HG02763 (cell line): ENCODE measurements around the gene CBLB.

Experiments used
- ATAC-seq: cut with Tn5 transposase; IDR thresholded peaks from one replicate; pipeline ENCODE4 v1.9.1; 2021; ENCODE audit warnings: mild to moderate bottlenecking, moderate library complexity; ENCODE audit not compliant: unreplicated experiment

CBLB gene

DNA sequence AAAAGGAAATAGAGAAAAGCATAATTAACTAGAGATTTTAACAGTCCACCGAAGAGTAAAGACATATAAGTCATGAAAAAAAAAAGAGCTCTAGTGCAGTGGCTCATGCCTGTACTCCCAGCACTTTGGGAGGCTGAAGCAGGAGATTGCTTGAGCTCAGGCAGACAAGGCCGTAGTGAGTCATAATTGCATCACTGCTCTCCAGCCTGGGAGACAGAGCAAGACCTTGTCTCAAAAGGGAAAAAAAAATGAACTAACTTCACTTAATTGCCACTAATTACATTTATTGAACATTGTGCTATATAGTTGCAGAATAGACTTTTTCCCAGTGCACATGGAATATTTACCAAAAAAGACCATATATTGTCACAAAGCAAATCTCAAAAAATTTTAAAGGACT, 221.8 kb downstream of the CBLB start:
- ATAC-seq: no peak

DNA sequence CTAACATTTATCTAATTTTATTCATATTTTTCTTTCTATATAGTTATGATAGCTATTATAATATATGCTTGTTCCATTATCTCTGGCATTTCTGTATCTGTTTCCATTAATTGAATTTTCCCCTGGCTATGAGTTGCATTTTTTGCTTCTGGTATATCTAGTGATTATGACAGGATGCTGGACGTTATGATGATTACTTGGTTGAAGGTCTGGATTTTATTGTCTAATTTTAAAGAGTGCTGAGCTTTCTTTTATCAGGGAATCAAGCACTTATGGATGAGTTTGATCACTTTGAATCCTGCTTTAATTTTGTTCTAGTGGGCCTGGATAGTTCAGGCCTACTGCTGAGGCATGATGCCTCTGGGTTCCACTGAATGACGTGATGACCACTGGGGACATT, 229.7 kb downstream of the CBLB start:
- no peak for ATAC-seq

DNA sequence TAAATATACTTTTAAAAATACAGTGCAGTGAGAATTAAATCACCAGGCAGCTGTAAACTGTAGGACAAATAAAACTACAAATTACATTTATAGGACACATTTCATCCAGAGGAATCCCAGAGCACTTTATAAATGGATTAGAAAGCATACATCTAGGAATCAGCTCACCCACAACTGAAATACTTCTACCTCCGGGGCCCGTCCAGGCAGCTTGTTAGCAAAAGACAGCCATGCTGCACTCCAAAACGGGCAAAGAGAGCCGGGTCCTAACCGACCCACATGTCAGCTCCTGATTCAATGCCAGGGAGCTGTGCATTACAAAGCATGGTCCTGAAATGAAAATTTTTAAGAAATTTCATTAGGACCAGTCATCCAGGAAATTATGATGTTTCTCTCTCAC, 234.1 kb downstream of the CBLB start:
- no peak for ATAC-seq

DNA sequence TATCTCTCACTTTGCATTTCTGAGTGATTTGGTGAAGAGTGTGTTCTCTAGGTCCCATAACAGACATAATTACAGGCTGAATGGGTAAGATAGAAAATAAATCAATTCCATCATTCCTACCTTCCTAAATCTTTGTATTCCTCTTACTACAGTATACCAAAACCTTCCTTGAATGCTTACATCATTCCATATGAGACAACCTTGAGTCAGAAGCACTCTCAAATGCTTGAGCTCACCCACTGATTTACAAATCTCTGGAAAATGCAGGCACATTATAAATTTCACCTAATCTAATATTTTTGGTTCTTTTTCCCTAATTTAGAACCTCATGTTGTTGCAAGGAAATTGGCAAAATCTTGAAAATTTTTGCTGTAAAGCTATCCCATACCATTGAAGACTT, 239.1 kb downstream of the CBLB start:
- no peak for ATAC-seq

DNA sequence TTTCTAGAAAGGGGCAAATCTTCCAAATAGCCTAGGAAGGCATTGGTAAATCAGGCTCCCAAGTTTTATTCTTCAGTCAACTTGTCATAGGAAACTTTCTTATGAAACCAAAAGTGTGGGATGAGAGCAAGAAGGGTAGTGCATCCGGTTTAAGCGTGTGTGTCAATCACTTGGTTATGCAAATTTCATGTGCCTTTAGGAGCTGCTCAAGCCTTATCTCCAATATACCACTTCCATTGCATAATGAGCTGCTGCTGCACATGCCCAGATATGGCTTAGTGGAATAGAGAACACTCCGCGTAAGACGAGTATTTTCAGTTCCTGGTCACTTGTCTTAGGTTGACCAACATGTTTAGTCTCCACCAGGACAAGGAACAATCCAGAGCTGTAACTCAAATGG, 242.1 kb downstream of the CBLB start:
- no peak for ATAC-seq

DNA sequence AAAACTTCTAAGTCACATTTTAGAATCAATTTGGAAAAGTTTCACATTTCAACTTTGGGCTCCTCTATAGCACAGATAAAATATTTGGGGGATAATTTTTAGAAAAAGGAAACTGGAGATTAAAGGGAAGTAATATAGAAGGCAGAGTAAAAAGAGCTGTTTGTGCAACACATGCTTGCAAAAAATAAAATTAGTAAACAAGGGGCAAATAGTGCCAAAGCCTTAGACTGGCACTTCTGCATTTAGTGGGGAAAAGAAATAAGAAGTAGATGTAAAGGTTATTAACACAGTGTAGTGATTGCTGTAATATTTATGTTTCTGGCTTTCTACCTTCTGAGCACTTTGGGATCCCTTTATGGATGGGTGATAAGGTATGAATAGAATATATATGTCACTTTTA, 246.6 kb downstream of the CBLB start:
- ATAC-seq: no peak

DNA sequence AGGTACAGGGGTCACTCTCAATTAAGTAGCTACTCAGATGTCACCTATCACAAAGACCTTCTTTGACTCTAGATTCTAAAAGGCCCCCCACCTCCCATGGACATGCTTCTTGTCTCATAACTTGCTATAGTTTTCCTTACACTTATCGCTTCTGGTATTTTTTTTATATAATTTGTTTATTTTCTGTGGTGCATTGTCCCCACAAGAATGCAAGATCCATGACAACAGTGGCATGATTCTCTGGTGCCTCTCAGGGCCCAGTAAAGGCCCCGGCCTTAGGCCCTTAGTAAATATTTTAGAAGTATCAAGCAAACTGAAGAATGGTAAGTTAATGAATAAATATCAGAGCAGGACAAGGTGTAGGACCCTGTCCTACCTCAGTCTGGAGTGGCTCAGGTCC, 248.6 kb downstream of the CBLB start:
- ATAC-seq: no peak

DNA sequence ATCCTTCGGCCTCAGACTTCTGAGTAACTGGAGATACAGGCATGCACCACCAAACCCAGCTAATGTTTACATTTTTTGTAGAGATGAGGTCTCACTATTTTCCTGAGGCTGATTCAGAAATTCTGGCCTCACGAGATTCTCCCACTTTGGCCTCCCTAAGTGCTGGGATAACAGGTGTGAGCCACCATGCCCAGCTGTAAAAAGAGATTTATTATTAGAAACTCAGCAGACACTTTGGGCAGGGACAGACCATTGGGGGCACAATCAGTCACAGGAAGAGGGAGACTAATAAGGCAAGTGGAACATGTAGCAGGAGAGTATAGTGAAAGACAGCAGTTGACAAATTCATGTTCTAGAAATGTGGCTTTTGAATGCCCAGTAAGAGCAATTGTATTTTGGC, 249.2 kb downstream of the CBLB start:
- no peak for ATAC-seq

DNA sequence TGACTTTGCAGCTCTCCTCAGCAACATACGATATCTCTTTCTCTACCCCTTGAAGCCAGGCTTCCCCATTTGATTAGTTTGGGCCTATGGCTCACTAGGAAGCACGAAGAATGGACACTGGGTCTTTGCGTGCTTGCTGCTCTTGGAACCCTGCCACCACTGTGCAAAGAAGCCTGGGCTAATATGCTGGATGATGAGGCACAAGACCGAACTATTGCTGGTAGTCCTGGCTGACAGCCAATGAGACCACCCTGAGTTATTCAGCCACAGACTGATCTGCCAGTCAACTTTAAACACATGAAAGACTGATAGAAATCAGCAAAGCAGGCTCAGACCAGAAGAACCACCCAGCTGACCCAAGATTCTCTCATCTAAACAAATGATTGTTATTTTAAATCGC, 250.3 kb downstream of the CBLB start:
- ATAC-seq: no peak

DNA sequence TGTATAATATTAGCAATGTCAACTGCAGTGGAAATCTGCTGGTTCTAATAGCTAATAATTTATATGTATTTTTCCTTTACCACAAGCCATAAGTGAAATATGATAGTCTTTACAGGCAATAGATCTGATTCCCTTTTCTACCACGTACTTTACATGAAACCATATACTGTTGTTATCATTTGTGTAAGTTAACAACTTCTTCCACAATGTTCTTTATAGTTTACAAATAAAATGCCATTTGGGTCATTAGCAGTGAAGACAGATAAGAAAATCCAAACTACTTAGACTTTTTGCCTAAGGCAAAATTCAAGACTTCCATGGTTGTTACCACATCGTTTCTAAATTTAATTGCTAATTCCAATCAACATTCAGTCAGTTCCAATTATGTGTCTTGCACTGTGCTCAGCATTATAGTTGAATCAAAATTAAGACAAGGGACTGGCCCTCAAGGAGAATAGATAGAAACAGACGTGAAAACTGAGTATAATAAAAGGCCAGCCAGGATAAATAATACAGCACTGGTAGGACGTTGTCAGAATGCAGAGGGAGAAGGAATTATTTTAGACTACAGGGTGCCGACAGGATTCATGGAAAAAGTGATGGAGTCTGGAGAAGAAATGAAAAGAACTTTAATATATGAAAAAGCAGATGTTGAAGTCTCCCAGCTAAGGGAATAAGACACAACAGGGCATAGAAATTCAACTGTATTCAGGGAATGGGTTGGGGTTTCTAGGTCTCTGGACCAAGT, 252.3 kb downstream of the CBLB start:
- no peak for ATAC-seq

DNA sequence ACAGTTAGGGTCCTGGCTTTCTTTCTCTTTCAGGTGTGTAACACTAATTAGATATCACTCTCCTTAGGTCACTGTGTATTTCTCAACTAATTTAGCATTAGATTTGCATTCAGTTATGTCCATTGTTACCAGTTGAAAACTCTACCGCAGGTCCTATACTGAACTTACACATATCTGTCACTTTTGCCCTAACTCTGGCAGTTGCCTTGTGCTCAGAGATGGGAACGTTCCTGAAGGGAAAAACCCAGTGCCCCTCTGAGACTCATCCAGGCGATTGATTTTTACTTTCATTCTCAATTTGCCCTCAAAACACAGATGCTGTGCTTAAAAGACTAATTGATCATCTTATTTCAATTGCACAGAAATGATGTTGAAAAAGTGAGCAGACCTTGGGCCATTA, 253.0 kb downstream of the CBLB start:
- ATAC-seq: no peak

DNA sequence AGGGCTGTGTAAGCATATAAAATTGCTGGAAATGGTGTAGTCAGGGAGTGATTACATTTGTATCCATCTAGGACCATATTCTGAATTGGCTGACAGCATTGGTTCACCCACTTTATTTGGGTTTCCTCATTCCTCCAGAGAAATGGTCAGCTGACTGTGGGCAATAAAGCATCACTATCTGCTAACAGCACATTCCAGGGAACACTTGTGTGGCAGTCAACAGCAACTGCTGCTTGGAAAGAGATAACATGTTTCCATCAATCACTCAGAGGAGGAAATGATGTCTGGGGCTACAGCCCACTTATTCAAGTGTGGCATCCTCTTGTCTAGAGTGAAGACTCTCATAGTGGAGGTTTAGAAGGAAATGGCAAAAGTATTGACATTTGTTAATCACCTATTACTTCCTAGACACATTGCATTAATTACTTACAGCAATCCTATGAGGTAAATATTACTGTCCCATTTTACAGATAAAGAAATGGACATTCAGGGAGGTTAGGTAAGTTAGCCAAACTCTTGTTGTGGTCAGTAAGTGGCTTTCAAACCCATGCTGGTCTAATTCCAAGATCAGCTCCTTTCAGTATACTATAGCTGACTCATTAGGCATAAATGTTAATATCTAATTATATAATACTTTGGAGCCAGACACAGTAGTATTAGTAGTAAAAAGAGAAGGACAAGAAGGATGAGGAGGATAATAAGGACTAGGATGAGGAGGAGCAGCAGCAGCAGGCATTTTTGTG, 254.4 kb downstream of the CBLB start:
- no peak for ATAC-seq

DNA sequence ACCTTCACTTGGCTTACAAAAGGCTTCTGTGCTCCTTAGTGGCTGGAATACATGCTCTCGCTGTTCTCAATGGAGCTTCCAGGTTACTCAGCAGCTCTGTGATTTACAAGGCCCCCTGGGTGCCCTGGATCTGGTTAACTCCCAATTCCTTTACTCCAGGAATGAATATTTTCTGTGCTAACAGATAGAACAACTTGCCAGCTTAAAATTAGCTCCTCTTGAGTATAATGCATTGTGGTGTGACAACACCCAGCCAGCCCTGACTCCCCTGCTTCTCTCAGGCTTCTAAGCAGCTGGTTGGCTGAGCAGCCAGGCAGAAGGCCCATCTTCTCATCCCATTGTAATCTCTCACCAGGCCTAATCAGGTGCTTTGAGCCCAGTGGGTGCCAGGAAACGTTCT, 255.7 kb downstream of the CBLB start:
- no peak for ATAC-seq

DNA sequence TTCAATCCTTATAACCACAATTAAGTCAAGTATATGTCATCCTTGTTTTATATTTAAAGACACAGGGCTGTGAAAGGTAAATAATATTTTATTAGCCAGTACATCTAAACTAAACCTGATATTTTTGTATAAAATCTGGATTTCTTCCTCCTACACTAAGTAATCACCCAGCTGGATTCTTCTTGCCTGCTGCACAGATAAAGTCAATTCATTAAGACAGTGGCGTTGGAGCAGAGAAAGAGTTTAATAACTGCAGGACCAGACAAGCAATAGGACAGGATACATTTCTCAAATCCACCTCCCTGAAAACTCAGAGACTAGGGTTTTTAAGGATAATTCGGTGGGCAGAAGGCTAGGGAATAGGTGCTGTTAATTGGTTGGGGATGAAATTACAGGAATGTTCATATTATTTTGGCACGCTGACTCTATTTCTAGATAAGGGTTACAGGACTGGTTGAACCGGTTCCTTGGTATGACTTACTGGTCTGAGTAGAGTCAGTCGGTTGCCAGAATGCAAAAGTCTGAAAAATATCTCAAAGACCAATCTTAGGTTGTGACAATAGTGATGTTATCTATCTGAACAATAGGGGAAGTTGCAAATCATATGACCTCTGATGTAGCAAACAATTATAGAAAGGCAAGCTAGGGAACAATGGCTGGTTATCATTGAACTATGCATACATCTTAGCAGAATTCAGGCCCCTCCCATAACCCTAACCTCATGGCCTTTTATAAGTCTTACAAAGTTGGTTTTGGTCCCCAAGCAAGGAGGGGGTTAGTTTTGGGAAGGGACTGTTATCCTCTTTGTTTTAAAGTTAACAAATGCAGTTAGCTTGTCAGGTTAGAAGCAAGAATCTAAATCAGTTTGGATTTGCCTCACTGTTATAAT, 257.3 kb downstream of the CBLB start:
- no peak for ATAC-seq

DNA sequence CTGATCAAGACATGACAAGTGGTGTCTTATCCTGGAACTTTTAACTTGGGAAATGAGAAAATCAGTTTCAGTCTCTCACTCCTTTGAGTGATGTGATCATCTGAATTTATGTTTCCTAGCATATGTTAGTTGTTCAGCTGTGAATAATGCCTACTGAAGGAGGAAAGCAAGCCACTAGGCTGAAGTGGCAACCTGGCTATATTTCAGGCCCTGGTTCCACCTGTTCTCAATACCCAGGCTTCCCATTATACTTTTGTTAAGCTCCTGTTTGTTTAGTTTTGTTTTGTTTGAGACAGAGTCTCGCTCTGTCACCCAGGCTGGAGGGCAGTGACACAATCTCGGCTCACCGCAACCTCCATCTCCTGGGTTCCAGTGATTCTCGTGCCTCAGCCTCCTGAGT, 258.3 kb downstream of the CBLB start:
- ATAC-seq: no peak

DNA sequence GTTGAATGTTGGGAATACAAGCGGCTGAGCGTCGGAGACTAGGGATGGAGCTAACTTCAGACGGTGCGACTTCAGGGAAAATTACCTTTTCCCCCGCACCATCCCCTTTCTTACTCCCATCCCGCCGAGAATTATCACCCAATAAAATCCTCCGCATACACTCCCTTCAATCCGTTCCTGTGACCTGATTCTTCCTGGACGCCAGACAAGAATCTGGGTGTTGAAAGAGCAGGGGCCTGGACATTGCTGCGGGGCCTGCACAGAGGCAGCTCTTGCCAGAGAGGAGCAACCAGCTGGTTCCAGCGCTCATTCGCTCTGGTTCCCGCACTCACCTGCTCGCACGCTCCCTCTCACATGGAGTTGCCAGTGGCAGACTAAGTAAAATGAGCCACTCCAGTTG, 260.2 kb downstream of the CBLB start:
- no peak for ATAC-seq

DNA sequence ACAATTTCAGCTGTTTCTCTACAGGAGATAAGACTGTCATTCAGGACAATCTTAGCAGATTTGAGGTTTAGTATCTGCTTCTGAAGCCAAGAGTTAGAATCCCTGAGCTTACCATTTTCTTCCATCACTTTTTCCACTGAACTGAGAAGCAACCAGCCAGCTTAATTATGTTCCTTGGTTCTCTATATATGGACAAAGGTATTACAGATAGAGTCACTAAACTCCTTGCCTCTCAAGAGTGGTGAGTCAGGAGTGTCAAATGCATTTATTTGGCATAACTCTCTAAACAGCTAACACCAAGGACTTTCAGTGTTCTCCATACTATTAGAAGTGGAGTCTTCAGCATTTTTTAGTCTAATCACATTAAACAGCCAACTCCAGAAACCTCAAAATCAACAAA, 262.8 kb downstream of the CBLB start:
- no peak for ATAC-seq
